Epidermal melanocyte (primary cell): Measurements from ENCODE around the gene SLC13A2.
A peak's percentile ranks its signal among the peaks of the same experiment; 100 is the strongest.

Source experiments
- DNase-seq: peaks from one replicate; pipeline ENCODE4 v3.0.0; 2011; ENCODE audit warnings: low spot score; ENCODE audit not compliant: insufficient read length

SLC13A2 gene

GRCh38 chr17:28491860-28492259 is 18.4 kb downstream of the SLC13A2 start:
- DNase-seq: no peak

- DNase-seq: no peak
Observed at GRCh38 chr17:28492352-28493310, 19.2 kb downstream of the SLC13A2 start.

- no peak for DNase-seq
Observed at GRCh38 chr17:28493460-28493859, 20.0 kb downstream of the SLC13A2 start.

GRCh38 chr17:28494445-28495188 is 21.2 kb downstream of the SLC13A2 start:
- DNase-seq: peak; percentile 90

- DNase-seq: no peak
Observed at GRCh38 chr17:28495635-28496034, 22.2 kb downstream of the SLC13A2 start.

DNA sequence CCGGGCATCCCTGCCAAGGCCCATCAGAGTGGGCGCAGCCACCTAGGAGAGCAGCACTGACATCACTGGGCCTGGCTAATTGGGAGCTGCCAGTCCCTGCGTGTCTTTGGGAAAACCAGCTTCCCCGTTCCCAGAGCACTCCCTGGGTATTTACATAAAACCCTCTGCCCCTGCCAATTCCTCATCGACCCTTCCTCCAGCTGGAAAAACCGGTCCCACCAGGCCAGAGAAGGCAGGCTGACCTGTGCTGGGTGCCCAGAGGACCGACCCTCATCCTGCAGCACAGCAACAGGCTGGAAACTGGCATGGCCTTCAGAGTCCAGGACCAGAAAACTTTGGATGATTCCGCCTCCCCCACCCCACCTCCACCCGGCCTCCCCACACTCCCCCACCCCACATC is 24.5 kb downstream of the SLC13A2 start:
- DNase-seq: no peak

- no peak for DNase-seq
Observed at GRCh38 chr17:28498652-28499363, 25.4 kb downstream of the SLC13A2 start.

- no peak for DNase-seq
Observed at GRCh38 chr17:28499364-28499664, 25.9 kb downstream of the SLC13A2 start.

- no peak for DNase-seq
Observed at GRCh38 chr17:28499684-28500357, 26.4 kb downstream of the SLC13A2 start.

GRCh38 chr17:28500712-28501379 is 27.4 kb downstream of the SLC13A2 start:
- no peak for DNase-seq

DNA sequence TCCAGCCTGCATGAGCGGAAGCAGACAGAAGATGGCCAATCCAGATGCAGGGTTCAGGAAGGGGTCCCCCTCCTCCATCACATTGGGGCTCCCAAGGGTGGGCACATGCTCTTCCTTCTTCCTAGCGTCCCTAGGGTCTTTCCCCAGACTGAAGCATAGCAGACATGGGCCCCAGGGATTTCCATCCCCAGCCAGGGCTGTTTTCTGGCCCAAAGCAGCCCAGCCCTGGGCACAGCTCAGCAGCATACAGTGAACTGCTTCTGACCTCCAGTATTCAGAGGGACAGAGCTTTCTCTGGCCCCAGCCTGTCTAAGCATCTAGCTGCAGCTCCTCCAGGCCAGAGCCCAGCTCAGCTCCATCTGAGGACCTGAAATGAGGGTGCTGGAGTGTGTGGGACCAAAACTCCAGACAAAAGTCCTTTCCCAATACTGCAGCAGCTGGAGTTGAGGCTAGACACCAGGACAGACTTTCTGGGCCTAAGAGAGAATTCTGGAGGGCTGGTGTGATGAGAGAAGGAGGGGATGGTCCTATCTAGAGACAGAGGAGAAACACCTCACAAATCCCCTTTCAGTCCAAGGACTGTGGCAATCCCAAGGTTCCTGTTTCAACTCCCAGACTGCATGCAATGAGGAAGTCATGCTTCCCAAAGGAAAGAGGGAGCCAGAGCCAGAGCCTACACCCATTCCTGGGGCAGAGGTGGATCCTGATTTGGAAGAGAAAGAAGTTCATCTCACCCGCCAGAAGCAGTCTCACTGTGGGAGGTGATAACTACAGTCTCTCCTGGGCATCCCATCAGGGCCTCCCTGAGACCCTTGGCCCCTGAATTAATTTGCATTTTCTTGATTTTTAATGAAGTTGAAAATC is 28.2 kb downstream of the SLC13A2 start:
- DNase-seq: no peak

GRCh38 chr17:28503420-28503819 is 30.0 kb downstream of the SLC13A2 start:
- no peak for DNase-seq

- no peak for DNase-seq
Observed at GRCh38 chr17:28505986-28506665, 32.7 kb downstream of the SLC13A2 start, which contains the start of gene FOXN1. FOXN1 (plus strand) TSS chr17:28506348; CDS start chr17:28523970, 17,622 bp downstream.

- no peak for DNase-seq
Observed at GRCh38 chr17:28506763-28507487, 33.5 kb downstream of the SLC13A2 start.

GRCh38 chr17:28507567-28508203 is 34.2 kb downstream of the SLC13A2 start:
- no peak for DNase-seq

- DNase-seq: no peak
Observed at GRCh38 chr17:28508211-28508724, 34.8 kb downstream of the SLC13A2 start.

GRCh38 chr17:28509789-28510188 is 36.3 kb downstream of the SLC13A2 start:
- no peak for DNase-seq
